ENCODE measurements around the gene VAMP2. TPM values are rescaled to one million over a fixed set of nuclear protein-coding genes. Genes with fewer than 3 reads are reported as not detected.

VAMP2 gene
- polyA plus RNA-seq, 1 donor from 2014 or later = 98.3 TPM

DNA sequence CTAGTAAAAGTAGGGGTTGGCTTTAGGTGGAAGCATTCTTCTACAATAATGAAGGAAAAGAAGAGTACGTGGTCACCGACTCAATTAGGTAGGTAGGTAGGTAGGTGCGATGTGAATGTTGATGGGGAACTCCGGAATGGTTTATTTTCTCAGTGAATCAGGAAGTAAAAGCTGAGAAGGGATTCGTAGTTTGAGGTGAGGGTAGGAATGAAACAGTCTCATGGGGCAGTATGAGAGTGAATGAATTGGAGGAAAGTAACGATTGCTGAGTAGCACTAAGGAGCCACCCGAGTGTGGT, 24.4 kb downstream of the VAMP2 start:
- no peaks in the 10 kb centered on the region for H3K36me3 ChIP-seq (ENCODE audit: insufficient read depth, low read length)
- H3K4me3 ChIP-seq (ENCODE audit: low read length) = peak overlapping the region; percentile 80
- H3F3A ChIP-seq (ENCODE audit: insufficient read depth, low read length, poor library complexity, severe bottlenecking) = peaks cover 21% of the 10 kb centered on the region
- TF ChIP-seq SMC3 (conservative IDR thresholded peaks at IDR 0.05; ENCODE audit: poor library complexity) (no peak), POLR2AphosphoS5 (IDR thresholded peaks at IDR 0.05) (no peak), EZH2 (IDR thresholded peaks at IDR 0.05; ENCODE audit: borderline replicate concordance, insufficient read depth, low read length, poor library complexity, severe bottlenecking) (no peak), EP300 (conservative IDR thresholded peaks at IDR 0.05; ENCODE audit: poor library complexity, severe bottlenecking) (no peak), RAD21 (conservative IDR thresholded peaks at IDR 0.05) (no peak), TAF1 (IDR thresholded peaks at IDR 0.05; ENCODE audit: low read depth) (no peak), MXI1 (conservative IDR thresholded peaks at IDR 0.05; ENCODE audit: poor library complexity, severe bottlenecking) (no peak)
- TF ChIP-seq, protein P1, sequence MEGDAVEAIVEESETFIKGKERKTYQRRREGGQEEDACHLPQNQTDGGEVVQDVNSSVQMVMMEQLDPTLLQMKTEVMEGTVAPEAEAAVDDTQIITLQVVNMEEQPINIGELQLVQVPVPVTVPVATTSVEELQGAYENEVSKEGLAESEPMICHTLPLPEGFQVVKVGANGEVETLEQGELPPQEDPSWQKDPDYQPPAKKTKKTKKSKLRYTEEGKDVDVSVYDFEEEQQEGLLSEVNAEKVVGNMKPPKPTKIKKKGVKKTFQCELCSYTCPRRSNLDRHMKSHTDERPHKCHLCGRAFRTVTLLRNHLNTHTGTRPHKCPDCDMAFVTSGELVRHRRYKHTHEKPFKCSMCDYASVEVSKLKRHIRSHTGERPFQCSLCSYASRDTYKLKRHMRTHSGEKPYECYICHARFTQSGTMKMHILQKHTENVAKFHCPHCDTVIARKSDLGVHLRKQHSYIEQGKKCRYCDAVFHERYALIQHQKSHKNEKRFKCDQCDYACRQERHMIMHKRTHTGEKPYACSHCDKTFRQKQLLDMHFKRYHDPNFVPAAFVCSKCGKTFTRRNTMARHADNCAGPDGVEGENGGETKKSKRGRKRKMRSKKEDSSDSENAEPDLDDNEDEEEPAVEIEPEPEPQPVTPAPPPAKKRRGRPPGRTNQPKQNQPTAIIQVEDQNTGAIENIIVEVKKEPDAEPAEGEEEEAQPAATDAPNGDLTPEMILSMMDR (IDR thresholded peaks at IDR 0.05; ENCODE audit: poor library complexity, severe bottlenecking) = no peak
- TF ChIP-seq, protein P2, sequence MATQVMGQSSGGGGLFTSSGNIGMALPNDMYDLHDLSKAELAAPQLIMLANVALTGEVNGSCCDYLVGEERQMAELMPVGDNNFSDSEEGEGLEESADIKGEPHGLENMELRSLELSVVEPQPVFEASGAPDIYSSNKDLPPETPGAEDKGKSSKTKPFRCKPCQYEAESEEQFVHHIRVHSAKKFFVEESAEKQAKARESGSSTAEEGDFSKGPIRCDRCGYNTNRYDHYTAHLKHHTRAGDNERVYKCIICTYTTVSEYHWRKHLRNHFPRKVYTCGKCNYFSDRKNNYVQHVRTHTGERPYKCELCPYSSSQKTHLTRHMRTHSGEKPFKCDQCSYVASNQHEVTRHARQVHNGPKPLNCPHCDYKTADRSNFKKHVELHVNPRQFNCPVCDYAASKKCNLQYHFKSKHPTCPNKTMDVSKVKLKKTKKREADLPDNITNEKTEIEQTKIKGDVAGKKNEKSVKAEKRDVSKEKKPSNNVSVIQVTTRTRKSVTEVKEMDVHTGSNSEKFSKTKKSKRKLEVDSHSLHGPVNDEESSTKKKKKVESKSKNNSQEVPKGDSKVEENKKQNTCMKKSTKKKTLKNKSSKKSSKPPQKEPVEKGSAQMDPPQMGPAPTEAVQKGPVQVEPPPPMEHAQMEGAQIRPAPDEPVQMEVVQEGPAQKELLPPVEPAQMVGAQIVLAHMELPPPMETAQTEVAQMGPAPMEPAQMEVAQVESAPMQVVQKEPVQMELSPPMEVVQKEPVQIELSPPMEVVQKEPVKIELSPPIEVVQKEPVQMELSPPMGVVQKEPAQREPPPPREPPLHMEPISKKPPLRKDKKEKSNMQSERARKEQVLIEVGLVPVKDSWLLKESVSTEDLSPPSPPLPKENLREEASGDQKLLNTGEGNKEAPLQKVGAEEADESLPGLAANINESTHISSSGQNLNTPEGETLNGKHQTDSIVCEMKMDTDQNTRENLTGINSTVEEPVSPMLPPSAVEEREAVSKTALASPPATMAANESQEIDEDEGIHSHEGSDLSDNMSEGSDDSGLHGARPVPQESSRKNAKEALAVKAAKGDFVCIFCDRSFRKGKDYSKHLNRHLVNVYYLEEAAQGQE (IDR thresholded peaks at IDR 0.05; ENCODE audit: borderline replicate concordance) = no peak
- H3K27ac ChIP-seq (ENCODE audit: low read length) = peak overlapping the region; percentile 97
- peak overlapping the region; percentile 70 for H3K4me2 ChIP-seq (ENCODE audit: low read length)
- no peaks in the 10 kb centered on the region for H3K27me3 ChIP-seq (ENCODE audit: insufficient read depth, low read depth, low read length)
- H3K9me3 ChIP-seq (ENCODE audit: low read length) = no peaks in the 10 kb centered on the region
- no peaks in the 10 kb centered on the region for H4K20me1 ChIP-seq (ENCODE audit: insufficient read depth)
- H3K9ac ChIP-seq (ENCODE audit: low read length) = peak overlapping the region; percentile 84
- no peaks in the 10 kb centered on the region for H3K9me2 ChIP-seq (ENCODE audit: insufficient read depth, low read length)
- no peak overlapping the region for H2AFZ ChIP-seq (ENCODE audit: low read depth, low read length)
- H3K79me2 ChIP-seq (replicated peaks; ENCODE audit: insufficient read depth, low read length) = no peaks in the 10 kb centered on the region

DNA sequence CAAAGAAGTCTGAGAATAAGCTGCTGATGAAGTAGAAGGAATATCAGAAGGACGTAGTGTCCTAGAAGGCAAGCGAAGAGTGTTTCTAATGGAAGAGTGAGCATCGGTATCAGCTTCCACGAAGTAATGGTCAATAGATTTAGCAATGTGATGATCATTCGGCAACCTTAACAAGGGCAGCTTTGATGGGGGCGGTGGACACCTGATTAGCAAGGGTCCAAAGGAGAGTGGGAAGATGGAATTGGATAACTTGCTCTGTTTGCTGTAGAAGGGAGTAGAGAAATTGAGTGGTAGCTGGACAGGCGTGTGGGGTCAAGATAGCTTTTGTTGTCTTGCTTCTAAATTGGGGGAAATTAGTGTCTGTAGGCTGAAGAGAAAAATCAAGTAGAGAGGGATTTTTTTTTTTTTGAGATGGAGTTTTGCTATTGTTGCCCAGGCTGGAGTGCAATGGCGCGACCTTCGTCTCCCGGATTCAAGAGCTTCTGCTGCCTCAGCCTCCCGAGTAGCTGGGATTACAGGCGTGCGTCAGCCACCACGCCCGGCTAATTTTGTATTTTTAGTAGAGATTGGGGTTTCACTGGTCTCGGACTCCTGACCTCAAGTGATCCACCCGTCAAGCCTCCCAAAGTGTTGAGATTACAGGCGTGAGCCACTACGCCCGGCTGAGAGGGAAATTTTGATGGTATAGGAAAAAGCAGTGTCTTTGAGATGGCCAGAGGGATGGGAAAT, 24.9 kb downstream of the VAMP2 start:
- Histone ChIP-seq H3K9me2 (ENCODE audit: insufficient read depth, low read length) (no peaks in the 10 kb centered on the region), H3K27me3 (ENCODE audit: insufficient read depth, low read depth, low read length) (no peaks in the 10 kb centered on the region), H3K79me2 (replicated peaks; ENCODE audit: insufficient read depth, low read length) (no peaks in the 10 kb centered on the region), H3K4me3 (ENCODE audit: low read length) (peak overlapping the region; percentile 80), H4K20me1 (ENCODE audit: insufficient read depth) (no peaks in the 10 kb centered on the region), H3K9me3 (ENCODE audit: low read length) (no peaks in the 10 kb centered on the region), H3K36me3 (ENCODE audit: insufficient read depth, low read length) (no peaks in the 10 kb centered on the region), H3K9ac (ENCODE audit: low read length) (peak overlapping the region; percentile 84), H3K27ac (ENCODE audit: low read length) (peak overlapping the region; percentile 97), H3K4me2 (ENCODE audit: low read length) (peak overlapping the region; percentile 70), H2AFZ (ENCODE audit: low read depth, low read length) (no peak overlapping the region), H3F3A (ENCODE audit: insufficient read depth, low read length, poor library complexity, severe bottlenecking) (peaks cover 21% of the 10 kb centered on the region)
- TF ChIP-seq, protein P2 (IDR thresholded peaks at IDR 0.05; ENCODE audit: borderline replicate concordance) = peak; percentile 17
- TF ChIP-seq MXI1 (conservative IDR thresholded peaks at IDR 0.05; ENCODE audit: poor library complexity, severe bottlenecking) = no peak
